ENCODE measurements around the gene DRG1.

GRCh38 chr22:31439808-31440207 lies 40.4 kb downstream of the DRG1 start:
- TF ChIP-seq POLR2A (IDR thresholded peaks at IDR 0.05) = no peak
- no peak for TF ChIP-seq EP300 (IDR thresholded peaks at IDR 0.05; ENCODE audit: low read depth)
- TF ChIP-seq, protein P1, sequence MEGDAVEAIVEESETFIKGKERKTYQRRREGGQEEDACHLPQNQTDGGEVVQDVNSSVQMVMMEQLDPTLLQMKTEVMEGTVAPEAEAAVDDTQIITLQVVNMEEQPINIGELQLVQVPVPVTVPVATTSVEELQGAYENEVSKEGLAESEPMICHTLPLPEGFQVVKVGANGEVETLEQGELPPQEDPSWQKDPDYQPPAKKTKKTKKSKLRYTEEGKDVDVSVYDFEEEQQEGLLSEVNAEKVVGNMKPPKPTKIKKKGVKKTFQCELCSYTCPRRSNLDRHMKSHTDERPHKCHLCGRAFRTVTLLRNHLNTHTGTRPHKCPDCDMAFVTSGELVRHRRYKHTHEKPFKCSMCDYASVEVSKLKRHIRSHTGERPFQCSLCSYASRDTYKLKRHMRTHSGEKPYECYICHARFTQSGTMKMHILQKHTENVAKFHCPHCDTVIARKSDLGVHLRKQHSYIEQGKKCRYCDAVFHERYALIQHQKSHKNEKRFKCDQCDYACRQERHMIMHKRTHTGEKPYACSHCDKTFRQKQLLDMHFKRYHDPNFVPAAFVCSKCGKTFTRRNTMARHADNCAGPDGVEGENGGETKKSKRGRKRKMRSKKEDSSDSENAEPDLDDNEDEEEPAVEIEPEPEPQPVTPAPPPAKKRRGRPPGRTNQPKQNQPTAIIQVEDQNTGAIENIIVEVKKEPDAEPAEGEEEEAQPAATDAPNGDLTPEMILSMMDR (IDR thresholded peaks at IDR 0.05) = no peak
